SK-N-MC (cell line): ENCODE results near the gene CREB3L4.
"Not testable (repeated sequence)": the region's sequence is repeated elsewhere in the genome, so short reads cannot be mapped to it uniquely, and the experiment has no call there.

Experiments
- DNase-seq: peaks from one replicate; pipeline ENCODE4 v3.0.0-alpha.2; 2011; ENCODE audit warnings: low read depth, low spot score
- H3K27ac ChIP-seq: fragments of 200-600 bp; sonication (generic); 2 replicates; pipeline ENCODE4 v1.5.1; 2016; ENCODE audit warnings: mixed run types
- H3K36me3 ChIP-seq: fragments of 200-600 bp; sonication (generic); 2 replicates; pipeline ENCODE4 v1.6.1; 2017; ENCODE audit warnings: antibody characterized with exemption, low read length, mixed read lengths; ENCODE audit not compliant: insufficient read depth
- H3K4me3 ChIP-seq: fragments of 200-600 bp; sonication (generic); 2 replicates; pipeline ENCODE4 v1.5.1; 2016
- H3K9ac ChIP-seq: fragments of 200-600 bp; sonication (generic); 2 replicates; pipeline ENCODE4 v1.8.0; 2017; ENCODE audit warnings: mixed run types, mixed read lengths; ENCODE audit not compliant: insufficient read length
- H3K9me3 ChIP-seq: fragments of 200-600 bp; sonication (generic); 2 replicates; pipeline ENCODE4 v1.6.1; 2017; ENCODE audit warnings: low read depth, mild to moderate bottlenecking, antibody characterized with exemption, low read length, moderate library complexity, mixed read lengths
- EZH2 ChIP-seq: fragments of 200-600 bp; sonication (generic); IDR thresholded peaks from one replicate; pipeline ENCODE4 v1.6.1; 2017; ENCODE audit warnings: antibody characterized with exemption
- FOXP2 ChIP-seq: optimal IDR thresholded peaks from 2 replicates; pipeline ENCODE3; 2011; ENCODE audit warnings: mild to moderate bottlenecking, moderate library complexity; ENCODE audit not compliant: insufficient read depth; ENCODE audit errors: extremely low read length, control extremely low read depth
- POLR2AphosphoS5 ChIP-seq: IDR thresholded peaks from 2 replicates; pipeline ENCODE4 v1.6.1; 2012; ENCODE audit warnings: mild to moderate bottlenecking, low read depth, low read length, borderline replicate concordance

CREB3L4 gene

DNA sequence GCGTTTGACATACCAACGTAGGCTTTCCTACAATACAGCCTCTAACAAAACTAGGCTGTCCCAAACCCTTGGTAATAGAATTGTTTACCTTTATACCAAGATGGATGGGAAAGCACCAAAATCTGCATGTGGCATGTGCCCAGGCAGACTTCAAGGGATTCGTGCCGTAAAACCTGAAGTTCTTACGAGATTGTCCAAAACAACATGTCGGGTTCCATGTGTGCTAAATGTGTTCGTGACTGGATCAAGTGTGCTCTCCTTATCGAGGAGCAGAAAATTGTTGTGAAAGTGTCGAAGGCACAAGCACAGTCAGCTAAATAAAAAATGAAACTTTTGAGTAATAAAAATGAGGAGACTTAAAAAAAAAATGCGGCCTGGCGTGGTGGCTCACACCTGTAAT lies 27.9 kb downstream of the CREB3L4 start:
- Histone ChIP-seq H3K36me3 (peaks cover 47% of the 10 kb centered on the region), H3K9ac (no peak overlapping the region), H3K27ac (peak overlapping the region; percentile 60; the same call in 1 of the 2 replicates), H3K4me3 (no peak overlapping the region), H3K9me3 (no peaks in the 10 kb centered on the region)
- DNase-seq: no peak
- no peak for TF ChIP-seq EZH2
- TF ChIP-seq POLR2AphosphoS5: no peak
- no peak for TF ChIP-seq FOXP2

DNA sequence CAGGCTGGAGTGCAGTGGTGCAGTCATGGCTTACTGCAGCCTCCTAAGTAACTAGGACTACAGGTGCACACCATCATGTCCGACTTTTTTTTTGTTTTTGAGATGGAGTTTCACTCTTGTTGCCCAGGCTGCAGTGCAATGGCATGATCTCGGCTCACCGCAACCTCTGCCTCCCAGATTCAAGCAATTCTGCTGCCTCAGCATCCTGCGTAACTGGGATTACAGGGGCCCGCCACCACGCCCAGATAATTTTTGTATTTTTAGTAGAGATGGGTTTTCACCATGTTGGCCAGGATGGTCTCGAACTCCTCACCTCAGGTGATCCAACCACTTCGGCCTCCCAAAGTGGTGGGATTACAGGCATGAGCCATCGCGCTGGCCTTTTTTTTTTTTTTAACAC lies 29.2 kb downstream of the CREB3L4 start:
- H3K9me3 ChIP-seq, H3K9ac ChIP-seq, DNase-seq, H3K4me3 ChIP-seq, H3K27ac ChIP-seq: not testable (repeated sequence)
- peaks cover 37% of the 10 kb centered on the region for H3K36me3 ChIP-seq

GRCh38 chr1:154000420-154000819 lies 32.7 kb downstream of the CREB3L4 start:
- no peak overlapping the region for H3K27ac ChIP-seq
- no peak overlapping the region for H3K4me3 ChIP-seq
- H3K9me3 ChIP-seq: no peaks in the 10 kb centered on the region
- TF ChIP-seq FOXP2: no peak
- no peak for TF ChIP-seq POLR2AphosphoS5
- no peak for TF ChIP-seq EZH2
- no peak overlapping the region for H3K9ac ChIP-seq
- DNase-seq: no peak
- H3K36me3 ChIP-seq: peaks cover 3% of the 10 kb centered on the region; the same call in 1 of the 2 replicates

DNA sequence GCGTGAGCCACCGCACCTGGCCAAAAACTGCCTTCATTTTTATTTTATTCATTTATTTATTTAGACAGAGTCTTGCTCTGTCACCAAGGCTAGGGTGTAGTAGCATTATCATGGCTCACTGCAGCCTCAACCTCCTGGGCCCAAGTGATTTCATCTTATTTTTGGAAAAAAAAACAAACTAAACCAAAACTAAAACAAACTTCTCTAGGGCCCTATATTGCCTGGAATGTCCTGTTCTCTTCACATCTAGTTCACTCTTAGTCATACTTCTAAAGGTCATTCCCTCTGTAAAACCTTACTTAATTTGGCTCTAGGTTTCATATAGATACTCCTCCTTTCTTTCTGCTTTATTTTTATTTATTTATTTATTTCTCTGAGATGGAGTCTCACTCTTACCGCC lies 38.4 kb downstream of the CREB3L4 start:
- Histone ChIP-seq H3K27ac (no peak overlapping the region), H3K9ac (no peak overlapping the region), H3K9me3 (no peaks in the 10 kb centered on the region), H3K36me3 (no peaks in the 10 kb centered on the region), H3K4me3 (no peak overlapping the region)
- TF ChIP-seq POLR2AphosphoS5: no peak
- TF ChIP-seq EZH2: no peak
- no peak for TF ChIP-seq FOXP2
- no peak for DNase-seq

- TF ChIP-seq FOXP2: no peak
- DNase-seq: no peak
- Histone ChIP-seq H3K4me3 (no peak overlapping the region), H3K9ac (no peak overlapping the region), H3K36me3 (no peaks in the 10 kb centered on the region), H3K27ac (no peak overlapping the region), H3K9me3 (no peaks in the 10 kb centered on the region)
Measured at GRCh38 chr1:154012129-154012528, 44.4 kb downstream of the CREB3L4 start.

- not testable (repeated sequence) for DNase-seq, H3K9me3 ChIP-seq, H3K9ac ChIP-seq, H3K27ac ChIP-seq, H3K4me3 ChIP-seq, H3K36me3 ChIP-seq
Measured at GRCh38 chr1:154012543-154012942, 44.8 kb downstream of the CREB3L4 start.

DNA sequence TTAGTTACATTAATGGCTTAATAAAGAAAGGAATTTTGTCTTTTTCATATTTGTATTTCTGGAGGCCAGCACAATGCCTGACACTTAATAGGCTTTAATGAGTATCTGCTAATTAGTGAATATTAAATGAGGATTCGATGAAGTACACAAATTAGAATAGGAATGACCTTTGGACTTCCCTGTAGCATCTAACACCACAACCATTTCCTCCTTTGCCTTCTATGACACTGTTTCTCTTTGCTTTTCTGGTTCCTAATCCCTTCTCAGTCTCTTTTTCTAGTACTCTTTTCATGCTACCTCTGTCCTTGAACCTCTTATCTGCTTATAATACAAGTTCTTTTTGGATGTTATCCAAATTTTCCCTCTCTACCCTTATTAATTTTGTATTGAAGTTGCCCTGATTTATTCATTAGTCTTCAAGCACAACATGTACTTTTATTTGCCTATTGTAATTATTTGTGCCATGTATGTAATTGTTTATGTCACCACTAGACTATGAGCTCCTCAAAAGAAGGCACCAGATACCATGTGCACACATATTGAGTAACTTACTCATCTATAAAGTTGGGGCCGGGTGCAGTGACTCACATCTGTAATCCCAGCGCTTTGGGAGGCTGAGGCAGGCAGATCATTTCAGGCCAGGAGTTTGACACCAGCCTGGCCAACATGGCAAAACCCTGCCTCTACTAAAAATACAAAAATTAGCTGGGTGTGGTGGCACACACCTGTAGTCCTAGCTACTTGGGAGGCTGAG lies 46.6 kb downstream of the CREB3L4 start:
- no peak overlapping the region for H3K27ac ChIP-seq
- no peaks in the 10 kb centered on the region for H3K9me3 ChIP-seq
- H3K36me3 ChIP-seq: no peaks in the 10 kb centered on the region
- TF ChIP-seq EZH2 (no peak), POLR2AphosphoS5 (no peak), FOXP2 (no peak)
- no peak overlapping the region for H3K9ac ChIP-seq
- H3K4me3 ChIP-seq: no peak overlapping the region
- DNase-seq: no peak

- Histone ChIP-seq H3K9ac (no peak overlapping the region), H3K27ac (no peak overlapping the region), H3K36me3 (no peaks in the 10 kb centered on the region), H3K9me3 (no peaks in the 10 kb centered on the region), H3K4me3 (no peak overlapping the region)
- DNase-seq: no peak
- TF ChIP-seq EZH2: no peak
Measured at GRCh38 chr1:154019269-154019668, 51.6 kb downstream of the CREB3L4 start.

DNA sequence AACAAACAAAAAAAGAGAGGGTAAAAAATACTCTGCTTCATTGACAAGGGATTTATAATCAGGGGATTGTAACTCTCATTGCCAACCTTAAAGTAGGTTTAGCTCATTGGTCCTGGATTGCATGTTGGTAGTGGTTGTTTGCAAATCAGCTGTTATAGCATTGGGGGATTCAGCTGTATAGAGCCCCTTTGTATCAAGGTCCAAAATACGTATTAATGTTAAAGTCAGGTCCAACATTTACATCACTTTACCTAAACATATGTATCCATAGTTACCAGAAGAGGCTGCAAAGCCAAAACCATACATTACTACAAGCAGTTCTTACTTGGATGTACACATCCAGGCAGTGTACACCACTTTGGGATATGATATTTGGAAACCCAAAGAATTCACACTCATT lies 52.2 kb downstream of the CREB3L4 start:
- no peaks in the 10 kb centered on the region for H3K9me3 ChIP-seq
- H3K4me3 ChIP-seq: no peak overlapping the region
- DNase-seq: no peak
- no peak overlapping the region for H3K9ac ChIP-seq
- no peak for TF ChIP-seq POLR2AphosphoS5
- no peak for TF ChIP-seq FOXP2
- no peak for TF ChIP-seq EZH2
- no peak overlapping the region for H3K27ac ChIP-seq
- no peaks in the 10 kb centered on the region for H3K36me3 ChIP-seq
